Measurements from ENCODE around the gene ZNF473.

Gene ZNF473

GRCh38 chr19:50036908-50037307 lies 11.1 kb downstream of the ZNF473 start:
- no peak overlapping the region for H3K4me3 ChIP-seq (ENCODE audit: low read depth, low read length)
- no peak for DNase-seq (ENCODE audit: low read depth)

GRCh38 chr19:50039968-50040367 lies 14.2 kb downstream of the ZNF473 start:
- no peak overlapping the region for H3K4me3 ChIP-seq (ENCODE audit: low read depth, low read length)
- no peak for DNase-seq (ENCODE audit: low read depth)
- TF ChIP-seq CTCF (IDR thresholded peaks at IDR 0.05; ENCODE audit: low read depth, low read length, missing control alignments), result no peak

More at GRCh38 chr19:50036908-50037307, 11.1 kb downstream of the ZNF473 start:
- TF ChIP-seq CTCF (IDR thresholded peaks at IDR 0.05; ENCODE audit: low read depth, low read length, missing control alignments), result no peak

- no peak for DNase-seq (ENCODE audit: low read depth)
- TF ChIP-seq CTCF (IDR thresholded peaks at IDR 0.05; ENCODE audit: low read depth, low read length, missing control alignments), result no peak
- no peak overlapping the region for H3K4me3 ChIP-seq (ENCODE audit: low read depth, low read length)
Observed at GRCh38 chr19:50040967-50041366, 15.2 kb downstream of the ZNF473 start.

GRCh38 chr19:50042363-50043024 lies 16.7 kb downstream of the ZNF473 start:
- DNase-seq (ENCODE audit: low read depth), result no peak
- TF ChIP-seq CTCF (IDR thresholded peaks at IDR 0.05; ENCODE audit: low read depth, low read length, missing control alignments), result no peak
- no peak overlapping the region for H3K4me3 ChIP-seq (ENCODE audit: low read depth, low read length)

- no peak overlapping the region for H3K4me3 ChIP-seq (ENCODE audit: low read depth, low read length)
- no peak for TF ChIP-seq CTCF (IDR thresholded peaks at IDR 0.05; ENCODE audit: low read depth, low read length, missing control alignments)
- no peak for DNase-seq (ENCODE audit: low read depth)
Observed at GRCh38 chr19:50043967-50044366, 18.2 kb downstream of the ZNF473 start.

GRCh38 chr19:50044922-50045321 lies 19.1 kb downstream of the ZNF473 start:
- TF ChIP-seq CTCF (IDR thresholded peaks at IDR 0.05; ENCODE audit: low read depth, low read length, missing control alignments), result no peak
- no peak for DNase-seq (ENCODE audit: low read depth)
- H3K4me3 ChIP-seq (ENCODE audit: low read depth, low read length), result no peak overlapping the region
